OCI-LY7 (cell line): ENCODE data around the gene ARAF. TPM values are rescaled to one million over a fixed set of nuclear protein-coding genes. Genes with fewer than 3 reads are reported as not detected.

Experiments
- BruUV-seq: library from RNA; stranded (reverse); fragments of 400-500 nt; replicated peaks from 2 replicates; lab custom pipeline; 2021; lab: Mats Ljungman, UMichigan
- CTCF ChIA-PET: fragments of 300-600 bp; sonication (Branson Sonifier 250); formaldehyde crosslinking; loops from one replicate; lab custom pipeline; 2022; ENCODE audit warnings: antibody characterized with exemption; ENCODE audit not compliant: unreplicated experiment; lab: Charles Lee
- POLR2A ChIA-PET: fragments of 300-600 bp; sonication (Branson Sonifier 250); formaldehyde crosslinking; loops from one replicate; lab custom pipeline; 2022; ENCODE audit warnings: antibody characterized with exemption; lab: Charles Lee
- DNase-seq: peaks from one replicate; pipeline ENCODE4 v3.0.0-alpha.2; 2015; ENCODE audit warnings: low spot score
- H2AFZ ChIP-seq: fragments of 200-600 bp; sonication (generic), shearing (Covaris generic); 2 replicates; pipeline ENCODE4 v1.6.1; 2014; ENCODE audit warnings: mild to moderate bottlenecking, antibody characterized with exemption, low read length, moderate library complexity
- H3K27ac ChIP-seq: fragments of 200-600 bp; sonication (generic); 2 replicates; pipeline ENCODE4 v1.5.1; 2014; ENCODE audit warnings: mixed run types, low read depth, mild to moderate bottlenecking, moderate library complexity, low read length, inconsistent platforms; ENCODE audit not compliant: poor library complexity, severe bottlenecking
- H3K36me3 ChIP-seq: fragments of 200-600 bp; sonication (generic); 2 replicates; pipeline ENCODE4 v1.6.1; 2014; ENCODE audit warnings: mild to moderate bottlenecking, antibody characterized with exemption, low read length, moderate library complexity, mixed read lengths; ENCODE audit not compliant: insufficient read depth
- H3K4me1 ChIP-seq: fragments of 200-600 bp; sonication (generic); 2 replicates; pipeline ENCODE4 v1.5.1; 2014; ENCODE audit warnings: mild to moderate bottlenecking, low read length; ENCODE audit not compliant: insufficient read depth, poor library complexity, severe bottlenecking
- H3K4me2 ChIP-seq: fragments of 200-600 bp; sonication (generic); 2 replicates; pipeline ENCODE4 v1.6.1; 2014; ENCODE audit warnings: mild to moderate bottlenecking, low read length
- H3K4me3 ChIP-seq: fragments of 200-600 bp; sonication (generic); 2 replicates; pipeline ENCODE4 v1.5.1; 2014; ENCODE audit warnings: mild to moderate bottlenecking, low read depth, low read length; ENCODE audit not compliant: poor library complexity, severe bottlenecking
- H3K79me2 ChIP-seq: fragments of 200-600 bp; sonication (generic); 2 replicates; pipeline ENCODE4 v1.6.1; 2016; ENCODE audit warnings: low read depth, mild to moderate bottlenecking, low read length, moderate library complexity, mixed read lengths; ENCODE audit not compliant: insufficient read depth
- H3K9me2 ChIP-seq: fragments of 200-600 bp; sonication (generic); 2 replicates; pipeline ENCODE4 v1.6.1; 2016; ENCODE audit warnings: mild to moderate bottlenecking, low read length, mixed read lengths; ENCODE audit not compliant: insufficient read depth
- H3K9me3 ChIP-seq: fragments of 200-600 bp; sonication (generic); 2 replicates; pipeline ENCODE4 v1.6.1; 2014; ENCODE audit warnings: mild to moderate bottlenecking, mixed run types, low read length, mixed read lengths
- H4K20me1 ChIP-seq: fragments of 200-600 bp; sonication (generic); 2 replicates; pipeline ENCODE4 v1.6.1; 2014; ENCODE audit warnings: mild to moderate bottlenecking, antibody characterized with exemption, low read length, moderate library complexity, mixed read lengths; ENCODE audit not compliant: insufficient read depth
- EZH2phosphoT487 ChIP-seq: fragments of 200-600 bp; sonication (generic); IDR thresholded peaks from 2 replicates; pipeline ENCODE4 v1.6.1; 2018; ENCODE audit warnings: low read depth, borderline replicate concordance, mild to moderate bottlenecking, mixed run types, antibody characterized with exemption, low read length, moderate library complexity, mixed read lengths
- intact Hi-C: fragments of 100-400 bp; cut with micrococcal nuclease; formaldehyde crosslinking; loops from one replicate; pipeline ENCODE4 v1.10.0; 2022; ENCODE audit not compliant: unreplicated experiment
- total RNA-seq, 2 experiments: library from RNA; depleted of rRNA in 1 of 2; stranded (reverse); fragments of >200 nt in 1 of 2; shearing (Covaris generic) in 1 of 2; gene quantifications; 2 replicates each; pipeline ENCODE4 v1.2.3, GENCODE V29; 2014 to 2022
- TF ChIP-seq, protein P1 (sequence below): fragments of 200-600 bp; sonication (generic); conservative IDR thresholded peaks from 2 replicates; pipeline ENCODE4 v1.5.1; 2014; ENCODE audit warnings: mild to moderate bottlenecking, antibody characterized with exemption, low read length, moderate library complexity, mixed read lengths

Gene ARAF
- total RNA-seq, 2 experiments from 2014 or later: 28.9 to 52.4 TPM

DNA sequence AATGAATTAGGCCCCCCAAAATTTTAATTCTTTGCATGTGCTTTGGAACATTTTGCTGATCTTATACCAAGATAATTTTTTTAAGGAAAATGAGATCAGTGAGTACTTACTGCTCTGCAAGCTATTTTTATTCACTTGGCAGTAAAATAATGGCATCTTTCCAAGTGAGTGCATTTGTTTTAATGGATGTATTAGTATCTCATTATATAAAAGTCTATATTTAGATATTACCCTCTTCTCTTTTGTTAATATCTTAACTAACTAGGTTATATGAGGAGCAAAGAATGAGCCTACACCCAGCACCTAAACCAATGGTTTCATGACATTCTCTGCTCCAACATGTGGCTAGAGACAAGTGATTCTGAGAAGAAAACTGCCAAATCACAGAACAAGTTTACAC lies 21.1 kb upstream of the ARAF start:
- POLR2A ChIA-PET: no interaction called here
- Histone ChIP-seq H3K4me2 (no peak overlapping the region), H3K36me3 (no peaks in the 10 kb centered on the region), H3K9me2 (no peaks in the 10 kb centered on the region), H3K4me3 (no peak overlapping the region), H3K4me1 (no peaks in the 10 kb centered on the region), H2AFZ (no peak overlapping the region), H3K79me2 (no peaks in the 10 kb centered on the region), H3K27ac (no peak overlapping the region), H3K9me3 (no peaks in the 10 kb centered on the region), H4K20me1 (no peaks in the 10 kb centered on the region)
- BruUV-seq: no TSS peak
- no peak for TF ChIP-seq EZH2phosphoT487
- TF ChIP-seq, protein P1, sequence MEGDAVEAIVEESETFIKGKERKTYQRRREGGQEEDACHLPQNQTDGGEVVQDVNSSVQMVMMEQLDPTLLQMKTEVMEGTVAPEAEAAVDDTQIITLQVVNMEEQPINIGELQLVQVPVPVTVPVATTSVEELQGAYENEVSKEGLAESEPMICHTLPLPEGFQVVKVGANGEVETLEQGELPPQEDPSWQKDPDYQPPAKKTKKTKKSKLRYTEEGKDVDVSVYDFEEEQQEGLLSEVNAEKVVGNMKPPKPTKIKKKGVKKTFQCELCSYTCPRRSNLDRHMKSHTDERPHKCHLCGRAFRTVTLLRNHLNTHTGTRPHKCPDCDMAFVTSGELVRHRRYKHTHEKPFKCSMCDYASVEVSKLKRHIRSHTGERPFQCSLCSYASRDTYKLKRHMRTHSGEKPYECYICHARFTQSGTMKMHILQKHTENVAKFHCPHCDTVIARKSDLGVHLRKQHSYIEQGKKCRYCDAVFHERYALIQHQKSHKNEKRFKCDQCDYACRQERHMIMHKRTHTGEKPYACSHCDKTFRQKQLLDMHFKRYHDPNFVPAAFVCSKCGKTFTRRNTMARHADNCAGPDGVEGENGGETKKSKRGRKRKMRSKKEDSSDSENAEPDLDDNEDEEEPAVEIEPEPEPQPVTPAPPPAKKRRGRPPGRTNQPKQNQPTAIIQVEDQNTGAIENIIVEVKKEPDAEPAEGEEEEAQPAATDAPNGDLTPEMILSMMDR: no peak
- CTCF ChIA-PET: no interaction called here
- intact Hi-C loops: no loop called here
- no peak for DNase-seq

DNA sequence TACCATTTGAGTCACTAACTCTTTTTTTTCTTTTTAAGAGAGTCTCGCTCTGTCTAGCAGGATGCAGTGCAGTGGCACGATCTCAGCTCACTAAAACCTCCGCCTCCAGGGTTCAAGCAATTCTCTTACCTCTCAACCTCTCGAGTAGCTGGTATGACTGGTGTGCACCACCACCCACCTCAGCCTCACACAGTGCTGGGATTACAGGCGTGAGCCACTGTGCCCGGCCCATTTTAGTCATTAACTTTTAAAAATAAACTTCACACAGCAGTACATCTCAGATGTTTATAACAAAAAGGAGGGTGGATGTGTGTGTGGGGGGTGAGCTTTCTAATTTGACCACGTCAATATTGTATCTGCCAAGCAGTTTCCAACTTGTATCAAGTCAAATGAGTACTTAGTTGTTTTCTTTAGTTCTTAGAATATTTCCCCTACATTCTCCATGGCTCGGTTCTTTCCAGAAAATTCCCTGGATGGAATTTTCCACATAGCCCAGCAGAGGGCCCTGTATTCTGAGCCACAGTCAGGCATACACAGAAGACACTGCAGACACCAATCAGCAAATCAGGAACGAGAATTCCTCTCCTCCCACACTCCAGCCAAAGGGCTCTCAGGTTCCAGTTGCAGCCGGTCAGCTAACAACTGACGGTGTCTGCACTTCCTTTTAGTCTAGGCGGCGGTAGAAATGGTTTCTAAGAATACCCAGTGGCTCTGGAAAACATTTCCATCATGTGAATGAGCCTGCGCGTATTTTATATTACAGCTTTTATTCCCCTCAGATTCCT lies 20.1 kb upstream of the ARAF start:
- Histone ChIP-seq H3K27ac (no peak overlapping the region), H3K4me1 (no peaks in the 10 kb centered on the region), H3K4me2 (no peak overlapping the region), H2AFZ (peak overlapping the region; percentile 72; the same call in 1 of the 2 replicates), H3K9me2 (no peaks in the 10 kb centered on the region), H3K79me2 (no peaks in the 10 kb centered on the region), H4K20me1 (no peaks in the 10 kb centered on the region), H3K36me3 (no peaks in the 10 kb centered on the region), H3K4me3 (no peak overlapping the region), H3K9me3 (no peaks in the 10 kb centered on the region)
- no peak for DNase-seq
- ChIA-PET POLR2A (no interaction called here), CTCF (no interaction called here)
- TF ChIP-seq, protein P1: peak; percentile 55
- TF ChIP-seq EZH2phosphoT487: no peak
- intact Hi-C loops: no loop called here
- BruUV-seq: no TSS peak

DNA sequence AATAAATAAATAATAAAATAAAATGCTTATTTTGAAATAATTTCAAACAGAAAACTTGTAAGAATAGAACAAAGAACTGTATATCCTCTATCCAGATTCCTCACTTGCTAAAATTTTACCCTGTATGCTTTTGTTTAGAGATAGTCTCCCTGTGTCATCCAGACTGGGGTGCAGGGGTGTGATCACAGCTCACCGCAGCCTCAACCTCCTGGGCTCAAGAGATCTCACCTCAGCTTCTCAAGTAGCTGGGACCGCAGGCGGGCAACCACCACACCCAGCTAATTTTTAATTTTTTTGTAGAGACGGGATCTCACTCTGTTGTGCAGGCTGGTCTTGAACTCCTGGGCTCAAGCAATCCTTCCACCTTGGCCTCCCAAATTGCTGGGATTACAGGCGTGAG lies 17.5 kb upstream of the ARAF start:
- ChIA-PET POLR2A (no interaction called here), CTCF (no interaction called here)
- Histone ChIP-seq H4K20me1 (no peaks in the 10 kb centered on the region), H3K4me3 (no peak overlapping the region), H3K4me1 (peaks cover under 1% of the 10 kb centered on the region), H3K4me2 (no peak overlapping the region), H3K9me2 (no peaks in the 10 kb centered on the region), H3K79me2 (no peaks in the 10 kb centered on the region), H3K9me3 (no peaks in the 10 kb centered on the region), H2AFZ (no peak overlapping the region), H3K36me3 (no peaks in the 10 kb centered on the region), H3K27ac (no peak overlapping the region)
- intact Hi-C loops: no loop called here
- DNase-seq: no peak
- TF ChIP-seq EZH2phosphoT487: no peak
- TF ChIP-seq, protein P1: no peak
- no TSS peak for BruUV-seq
